Vagina (tissue), 2 donors: ENCODE data around the gene KIAA1549. TPM values are rescaled to one million over a fixed set of nuclear protein-coding genes. Genes with fewer than 3 reads are reported as not detected.

Source experiments
- DNase-seq, 2 donors: peaks; one replicate each; pipeline ENCODE4 v3.0.0-alpha.2; 2017; ENCODE audit errors: extremely low spot score in 2 of 2
- H3K27ac ChIP-seq: fragments of 200-600 bp; sonication (generic); one replicate; pipeline ENCODE4 v1.5.1; 2019
- H3K27me3 ChIP-seq: fragments of 200-600 bp; sonication (generic); one replicate; pipeline ENCODE4 v1.5.1; 2019
- H3K36me3 ChIP-seq, 2 donors: fragments of 200-600 bp; sonication (generic); one replicate each; pipeline ENCODE4 v1.5.1; 2017 to 2019
- H3K4me1 ChIP-seq: fragments of 200-600 bp; sonication (generic); one replicate; pipeline ENCODE4 v1.5.1; 2019
- H3K4me3 ChIP-seq, 2 donors: fragments of 200-600 bp; sonication (generic); 1 replicate in 1 of 2; 2 replicates in 1 of 2; pipeline ENCODE4 v1.5.1; 2016 to 2019
- H3K9me3 ChIP-seq: fragments of 200-600 bp; sonication (generic); one replicate; pipeline ENCODE4 v1.5.1; 2019
- CTCF ChIP-seq, 3 experiments: fragments of 450-650 bp in 2 of 3; fragments of 200-600 bp in 1 of 3; sonication (generic) in 1 of 3; IDR thresholded peaks; one replicate each; pipeline ENCODE4 v1.5.1; 2017 to 2019; ENCODE audit warnings: antibody characterized with exemption in 3 of 3, mild to moderate bottlenecking in 2 of 3, moderate library complexity in 2 of 3
- POLR2A ChIP-seq, 2 donors: fragments of 450-650 bp; IDR thresholded peaks; one replicate each; pipeline ENCODE4 v1.6.1; 2017; ENCODE audit warnings: antibody characterized with exemption in 2 of 2, mild to moderate bottlenecking in 2 of 2, moderate library complexity in 2 of 2
- POLR2AphosphoS5 ChIP-seq, 2 donors: sonication (generic); formaldehyde crosslinking; IDR thresholded peaks; one replicate each; pipeline ENCODE4 v1.9.0; 2017; ENCODE audit warnings: antibody characterized with exemption in 2 of 2, mild to moderate bottlenecking in 2 of 2, low read depth in 1 of 2; ENCODE audit not compliant: insufficient read depth in 1 of 2
- intact Hi-C: fragments of 100-400 bp; cut with DNase I; formaldehyde crosslinking; loops from one replicate; pipeline ENCODE4 v1.15.1; 2023
- total RNA-seq: library from RNA; depleted of rRNA; stranded (reverse); fragments of >200 nt; gene quantifications from one replicate; pipeline ENCODE4 v1.2.3, GENCODE V29; 2016

KIAA1549 gene
- total RNA-seq, 1 donor from 2014 or later: 2.9 TPM

- no peaks in the 10 kb centered on the region for H3K27me3 ChIP-seq
- peaks cover 9% of the 10 kb centered on the region for H3K4me1 ChIP-seq
- DNase-seq: no peak
- no peak overlapping the region for H3K4me3 ChIP-seq
- no peak overlapping the region for H3K27ac ChIP-seq
- no peaks in the 10 kb centered on the region for H3K36me3 ChIP-seq
- TF ChIP-seq POLR2AphosphoS5 (IDR thresholded peaks at IDR 0.05; ENCODE audit: insufficient read depth in 1 of 2, low read depth in 1 of 2): no peak
- no peak for TF ChIP-seq POLR2A (IDR thresholded peaks at IDR 0.05)
- no peak for TF ChIP-seq CTCF (IDR thresholded peaks at IDR 0.05)
- intact Hi-C loops: no loop called here
- no peaks in the 10 kb centered on the region for H3K9me3 ChIP-seq
Observed at GRCh38 chr7:138881579-138882188, 99.5 kb downstream of the KIAA1549 start.

- no peak overlapping the region for H3K27ac ChIP-seq
- no peaks in the 10 kb centered on the region for H3K9me3 ChIP-seq
- H3K27me3 ChIP-seq: no peaks in the 10 kb centered on the region
- H3K4me3 ChIP-seq: no peak overlapping the region
- H3K4me1 ChIP-seq: peaks cover 9% of the 10 kb centered on the region
- no peak for TF ChIP-seq POLR2A (IDR thresholded peaks at IDR 0.05)
- no peak for TF ChIP-seq CTCF (IDR thresholded peaks at IDR 0.05)
- TF ChIP-seq POLR2AphosphoS5 (IDR thresholded peaks at IDR 0.05; ENCODE audit: insufficient read depth in 1 of 2, low read depth in 1 of 2): no peak
- intact Hi-C loops: no loop called here
- no peaks in the 10 kb centered on the region for H3K36me3 ChIP-seq
- no peak for DNase-seq
Observed at GRCh38 chr7:138880881-138881578, 100.2 kb downstream of the KIAA1549 start.

GRCh38 chr7:138879356-138879755, 101.8 kb downstream of the KIAA1549 start:
- H3K27ac ChIP-seq: no peak overlapping the region
- intact Hi-C loops: no loop called here
- H3K27me3 ChIP-seq: no peaks in the 10 kb centered on the region
- TF ChIP-seq POLR2A (IDR thresholded peaks at IDR 0.05): no peak
- TF ChIP-seq CTCF (IDR thresholded peaks at IDR 0.05): no peak
- TF ChIP-seq POLR2AphosphoS5 (IDR thresholded peaks at IDR 0.05; ENCODE audit: insufficient read depth in 1 of 2, low read depth in 1 of 2): no peak
- no peaks in the 10 kb centered on the region for H3K36me3 ChIP-seq
- H3K9me3 ChIP-seq: no peaks in the 10 kb centered on the region
- H3K4me1 ChIP-seq: peaks cover 9% of the 10 kb centered on the region
- DNase-seq: no peak
- no peak overlapping the region for H3K4me3 ChIP-seq

GRCh38 chr7:138878856-138879255, 102.3 kb downstream of the KIAA1549 start:
- intact Hi-C loops: no loop called here
- no peak overlapping the region for H3K27ac ChIP-seq
- no peak for TF ChIP-seq POLR2AphosphoS5 (IDR thresholded peaks at IDR 0.05; ENCODE audit: insufficient read depth in 1 of 2, low read depth in 1 of 2)
- no peak for TF ChIP-seq POLR2A (IDR thresholded peaks at IDR 0.05)
- no peak for TF ChIP-seq CTCF (IDR thresholded peaks at IDR 0.05)
- H3K9me3 ChIP-seq: no peaks in the 10 kb centered on the region
- DNase-seq: no peak
- no peaks in the 10 kb centered on the region for H3K36me3 ChIP-seq
- H3K4me3 ChIP-seq: no peak overlapping the region
- no peaks in the 10 kb centered on the region for H3K27me3 ChIP-seq
- peaks cover 9% of the 10 kb centered on the region for H3K4me1 ChIP-seq

- TF ChIP-seq CTCF (IDR thresholded peaks at IDR 0.05): no peak
- TF ChIP-seq POLR2AphosphoS5 (IDR thresholded peaks at IDR 0.05; ENCODE audit: insufficient read depth in 1 of 2, low read depth in 1 of 2): no peak
- TF ChIP-seq POLR2A (IDR thresholded peaks at IDR 0.05): no peak
- no peaks in the 10 kb centered on the region for H3K36me3 ChIP-seq
- DNase-seq: no peak
- no peak overlapping the region for H3K27ac ChIP-seq
- no peaks in the 10 kb centered on the region for H3K9me3 ChIP-seq
- no peak overlapping the region for H3K4me3 ChIP-seq
- no peaks in the 10 kb centered on the region for H3K27me3 ChIP-seq
- H3K4me1 ChIP-seq: peaks cover 9% of the 10 kb centered on the region
- intact Hi-C loops: no loop called here
Observed at GRCh38 chr7:138878051-138878450, 103.1 kb downstream of the KIAA1549 start.
